HUES64 (cell line): Measurements from ENCODE around the gene TMEM200A.

Experiments
- H3K27ac ChIP-seq: 2 replicates; pipeline ENCODE4 v1.7.0; 2013; ENCODE audit warnings: low read depth, low read length, inconsistent platforms
- H3K27me3 ChIP-seq: 2 replicates; pipeline ENCODE4 v1.6.1; 2013; ENCODE audit warnings: mild to moderate bottlenecking, low read length; ENCODE audit not compliant: insufficient read depth
- H3K36me3 ChIP-seq: 2 replicates; pipeline ENCODE4 v1.6.1; 2013; ENCODE audit warnings: mild to moderate bottlenecking, low read length; ENCODE audit not compliant: insufficient read depth
- H3K4me1 ChIP-seq: 2 replicates; pipeline ENCODE4 v1.6.1; 2013; ENCODE audit warnings: mild to moderate bottlenecking, low read length, moderate library complexity; ENCODE audit not compliant: insufficient read depth
- H3K4me3 ChIP-seq: 2 replicates; pipeline ENCODE4 v1.5.1; 2013; ENCODE audit warnings: mild to moderate bottlenecking, low read length, moderate library complexity
- H3K9ac ChIP-seq: 2 replicates; pipeline ENCODE4 v1.6.1; 2013; ENCODE audit warnings: mild to moderate bottlenecking, low read depth, low read length
- H3K9me3 ChIP-seq: 2 replicates; pipeline ENCODE4 v1.6.1; 2013; ENCODE audit warnings: low read depth, low read length; ENCODE audit not compliant: insufficient read depth
- WGBS: fragments of 150-250, 120-280 bp; methylation state at CpG from one replicate; pipeline ENCODE4 v1.1.7; 2013; ENCODE audit warnings: missing lambda C conversion rate; 5-methylcytosine and 5-hydroxymethylcytosine counted together

The TMEM200A gene

DNA sequence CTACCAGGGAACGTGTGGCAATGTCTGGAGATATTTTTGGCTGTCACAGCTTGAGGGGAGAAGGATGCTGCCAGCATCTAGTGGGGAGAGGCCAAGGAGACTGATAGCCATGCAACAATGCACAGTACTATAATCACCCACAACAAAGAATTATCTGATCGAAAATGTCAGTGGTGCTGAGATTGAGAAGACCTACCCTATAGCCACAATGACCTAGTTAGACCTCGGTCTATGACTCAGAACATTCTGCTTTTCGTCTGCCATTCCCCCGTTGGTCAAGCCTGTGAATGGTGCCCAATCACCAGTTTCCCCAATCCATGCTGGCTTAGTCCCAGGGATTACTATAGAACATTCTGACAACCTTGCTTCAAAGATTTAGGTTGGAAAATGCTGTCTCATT, 93.5 kb downstream of the TMEM200A start:
- no peaks in the 10 kb centered on the region for H3K4me1 ChIP-seq
- H3K9ac ChIP-seq = no peak overlapping the region
- H3K9me3 ChIP-seq = no peaks in the 10 kb centered on the region
- H3K27me3 ChIP-seq = no peaks in the 10 kb centered on the region
- no peak overlapping the region for H3K4me3 ChIP-seq
- H3K36me3 ChIP-seq = no peaks in the 10 kb centered on the region
- no peak overlapping the region for H3K27ac ChIP-seq
- WGBS = 91% methylated on average over 5 of the region's 5 CpGs

DNA sequence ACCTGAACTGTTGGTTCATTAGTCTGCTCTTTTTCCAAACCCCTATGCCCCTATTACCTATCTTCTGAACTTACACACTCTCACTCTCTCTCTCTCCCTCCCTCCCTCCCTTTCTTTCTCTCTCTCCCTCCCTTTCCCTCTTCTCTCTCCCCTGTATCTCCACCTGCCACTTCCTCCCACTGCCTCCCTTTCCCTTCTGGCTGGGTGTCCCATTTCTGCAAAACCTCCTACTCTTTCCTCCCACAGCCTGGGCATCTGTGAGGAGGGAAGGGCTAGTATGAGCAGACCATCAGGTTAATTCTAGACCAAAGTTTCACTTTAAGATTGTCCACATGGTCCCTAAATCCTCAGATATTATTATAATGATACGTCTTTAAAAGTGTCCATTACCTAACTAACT, 95.1 kb downstream of the TMEM200A start:
- no peak overlapping the region for H3K4me3 ChIP-seq
- no peaks in the 10 kb centered on the region for H3K9me3 ChIP-seq
- WGBS = no CpG with 5 or more reads among the region's 1 CpG
- no peaks in the 10 kb centered on the region for H3K27me3 ChIP-seq
- no peaks in the 10 kb centered on the region for H3K4me1 ChIP-seq
- H3K36me3 ChIP-seq = no peaks in the 10 kb centered on the region
- H3K27ac ChIP-seq = no peak overlapping the region
- no peak overlapping the region for H3K9ac ChIP-seq

DNA sequence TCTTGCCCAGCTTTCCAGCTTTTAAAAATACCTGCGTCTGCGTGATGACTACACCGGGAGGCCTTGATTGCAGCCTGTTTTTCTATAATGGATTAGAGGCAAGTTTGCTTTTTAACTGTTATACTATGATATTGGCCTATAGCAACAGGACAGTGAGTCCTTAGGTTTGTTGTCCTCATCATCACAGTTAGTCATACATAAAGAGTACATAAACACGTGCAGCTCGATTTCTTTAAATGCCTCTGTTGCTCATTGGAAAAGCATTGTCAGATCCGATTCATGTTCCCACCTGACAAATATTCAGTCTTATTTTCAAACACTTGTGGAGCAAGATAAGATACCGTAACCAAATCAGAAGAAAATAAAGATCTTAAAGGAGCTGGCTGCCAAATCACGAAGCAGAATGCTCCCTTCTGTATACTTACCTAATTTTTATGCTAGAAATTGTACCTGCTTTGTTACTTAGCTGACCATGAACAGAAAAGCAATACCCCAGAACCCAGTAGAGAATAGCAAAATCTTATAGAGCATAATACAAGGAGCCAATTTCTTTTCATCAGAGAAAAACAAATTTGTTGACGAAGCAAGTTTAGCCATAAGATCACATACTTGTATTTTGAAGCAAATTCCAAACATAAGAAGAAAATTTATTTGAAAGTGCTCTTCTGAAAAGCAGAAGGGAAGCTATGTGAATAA, 100.4 kb downstream of the TMEM200A start:
- WGBS = 96% methylated on average over 9 of the region's 9 CpGs
- no peak overlapping the region for H3K27ac ChIP-seq
- H3K27me3 ChIP-seq = no peaks in the 10 kb centered on the region

DNA sequence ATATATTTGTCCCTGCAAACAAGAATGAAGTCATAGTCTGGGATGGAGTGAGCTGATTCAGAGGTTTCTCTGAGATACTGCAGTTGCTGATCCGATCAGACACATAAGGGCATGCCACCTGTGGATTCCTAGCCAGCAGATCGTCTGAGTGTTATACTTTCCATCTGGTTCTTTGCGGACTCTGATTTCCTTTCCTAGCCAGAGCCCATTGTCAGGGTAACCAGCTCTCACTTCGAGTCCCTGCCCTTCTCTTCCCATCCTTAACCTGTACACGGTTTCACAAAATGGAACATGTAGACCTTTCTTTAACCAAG, 100.9 kb downstream of the TMEM200A start:
- no peaks in the 10 kb centered on the region for H3K36me3 ChIP-seq
- no peaks in the 10 kb centered on the region for H3K27me3 ChIP-seq
- no peaks in the 10 kb centered on the region for H3K9me3 ChIP-seq
- no peak overlapping the region for H3K9ac ChIP-seq
- no peak overlapping the region for H3K27ac ChIP-seq
- WGBS = 78% methylated on average over 5 of the region's 5 CpGs
- H3K4me1 ChIP-seq = 0 out of 2 replicates have a peak, but pooled peaks cover 8% of the 10 kb centered on the region
- no peak overlapping the region for H3K4me3 ChIP-seq

More for the DNA sequence above, 100.4 kb downstream of the TMEM200A start:
- H3K9me3 ChIP-seq = no peaks in the 10 kb centered on the region
- H3K9ac ChIP-seq = no peak overlapping the region
- H3K4me3 ChIP-seq = no peak overlapping the region
- 0 out of 2 replicates have a peak, but pooled peaks cover 8% of the 10 kb centered on the region for H3K4me1 ChIP-seq
- H3K36me3 ChIP-seq = no peaks in the 10 kb centered on the region

DNA sequence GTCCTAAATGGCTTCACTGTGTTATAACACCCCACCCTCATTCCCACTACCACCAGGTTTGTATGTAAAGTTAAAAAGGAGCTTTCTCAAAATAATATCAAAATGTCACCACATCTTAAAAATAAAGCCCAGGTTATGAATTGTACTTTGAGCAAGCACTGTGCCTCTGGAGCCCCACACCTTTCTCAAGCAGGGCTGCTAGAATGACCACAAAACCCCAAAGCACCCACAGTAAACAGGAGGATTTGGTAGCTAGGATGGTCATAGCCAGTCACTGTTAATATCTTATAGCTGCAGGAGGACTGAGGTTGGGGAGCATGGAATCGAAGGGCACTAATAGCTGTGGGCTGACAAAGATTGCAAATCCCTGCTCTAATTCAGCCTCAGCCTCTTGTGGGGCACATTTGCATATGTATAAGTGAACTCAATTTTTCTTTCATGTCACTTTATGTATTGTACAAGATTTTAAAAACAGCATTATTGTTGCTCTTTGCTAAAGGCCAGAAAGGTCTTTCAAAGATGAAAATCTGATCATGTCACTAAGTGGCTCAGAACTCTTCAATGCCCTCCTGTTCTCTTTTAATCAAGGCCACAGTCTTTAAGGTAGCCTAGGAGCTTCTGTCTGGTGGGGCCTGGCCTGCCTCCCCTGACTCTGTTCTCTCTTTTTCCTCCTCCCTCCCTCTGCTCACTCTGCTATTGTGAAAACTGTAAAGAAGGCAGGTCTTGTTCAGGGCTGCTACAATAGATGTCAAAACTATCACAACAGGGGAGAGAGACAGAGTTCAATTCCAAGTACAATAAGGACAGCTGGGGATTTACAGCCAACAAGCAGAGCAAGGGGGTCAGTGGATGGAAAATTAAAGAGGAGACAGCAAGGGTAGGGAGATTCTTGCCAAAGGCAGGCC, 101.6 kb downstream of the TMEM200A start:
- 100% methylated on average over 1 of the region's 1 CpG for WGBS
- Histone ChIP-seq H3K4me1 (0 out of 2 replicates have a peak, but pooled peaks cover 8% of the 10 kb centered on the region), H3K4me3 (no peak overlapping the region), H3K36me3 (no peaks in the 10 kb centered on the region), H3K9ac (no peak overlapping the region), H3K27ac (no peak overlapping the region), H3K27me3 (no peaks in the 10 kb centered on the region), H3K9me3 (no peaks in the 10 kb centered on the region)

DNA sequence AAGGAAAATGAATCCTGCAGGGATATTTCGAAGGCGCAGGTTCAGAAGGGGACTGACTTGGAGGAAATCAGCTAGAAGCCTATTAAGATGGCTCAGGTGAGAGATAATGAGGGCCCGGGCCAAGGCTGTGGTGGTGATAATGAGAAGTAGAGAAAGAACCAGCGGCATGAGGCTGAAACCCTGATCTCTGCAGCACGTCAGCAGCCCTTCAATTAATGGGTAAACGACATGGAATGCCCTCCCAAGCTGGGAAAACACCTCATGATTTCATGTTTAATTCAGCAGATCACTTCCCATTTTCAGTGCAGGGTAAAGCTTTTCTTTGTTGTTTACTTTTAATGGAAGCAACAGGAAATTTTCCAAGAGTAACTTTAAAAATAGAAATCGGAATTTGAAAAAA, 104.9 kb downstream of the TMEM200A start:
- no peaks in the 10 kb centered on the region for H3K27me3 ChIP-seq
- no peaks in the 10 kb centered on the region for H3K36me3 ChIP-seq
- H3K9ac ChIP-seq = no peak overlapping the region
- H3K27ac ChIP-seq = no peak overlapping the region
- H3K4me3 ChIP-seq = no peak overlapping the region
- 0 out of 2 replicates have a peak, but pooled peaks cover 8% of the 10 kb centered on the region for H3K4me1 ChIP-seq
- 88% methylated on average over 7 of the region's 7 CpGs for WGBS
- H3K9me3 ChIP-seq = peaks cover 8% of the 10 kb centered on the region

GRCh38 chr6:130473886-130474285, 108.1 kb downstream of the TMEM200A start:
- H3K36me3 ChIP-seq = no peaks in the 10 kb centered on the region
- H3K9me3 ChIP-seq = peaks cover 8% of the 10 kb centered on the region
- H3K4me1 ChIP-seq = no peaks in the 10 kb centered on the region
- H3K9ac ChIP-seq = no peak overlapping the region
- H3K4me3 ChIP-seq = no peak overlapping the region
- no peaks in the 10 kb centered on the region for H3K27me3 ChIP-seq
- H3K27ac ChIP-seq = no peak overlapping the region
- 87% methylated on average over 4 of the region's 5 CpGs for WGBS

DNA sequence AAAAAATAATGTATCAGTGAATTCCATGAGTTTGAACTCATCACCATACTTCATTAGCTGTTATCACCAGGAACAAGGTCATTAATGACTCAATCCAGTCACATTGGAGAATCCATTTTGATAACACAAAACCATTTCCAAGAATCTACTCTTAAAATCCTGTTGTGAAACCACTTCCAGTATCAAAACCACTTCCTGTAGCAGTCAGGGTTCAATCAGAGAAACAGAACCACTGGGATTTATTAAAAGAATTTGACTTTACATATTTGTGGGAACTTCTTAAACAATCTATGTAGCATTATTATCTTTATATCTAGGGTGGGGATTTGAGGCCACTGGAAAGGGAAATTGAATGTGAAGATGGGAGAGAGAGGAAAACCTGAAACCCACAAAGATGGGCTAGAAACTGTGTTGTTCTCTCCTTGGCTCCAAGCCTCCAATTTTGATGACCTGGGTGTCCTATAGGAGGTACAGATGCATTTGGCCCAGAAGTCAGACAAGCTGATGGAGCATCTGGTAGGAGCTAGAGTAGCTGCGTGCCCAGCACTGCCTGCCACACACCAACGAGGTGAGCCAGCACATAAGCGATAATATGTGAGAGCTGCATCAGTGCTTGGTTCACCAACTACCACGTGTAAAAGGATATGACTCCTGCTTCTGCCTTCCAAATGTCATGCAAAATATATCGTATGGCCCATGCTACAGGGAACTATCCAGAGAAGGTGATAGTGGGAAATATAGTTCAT, 117.0 kb downstream of the TMEM200A start:
- H3K27me3 ChIP-seq = no peaks in the 10 kb centered on the region
- no peaks in the 10 kb centered on the region for H3K9me3 ChIP-seq
- H3K4me3 ChIP-seq = no peak overlapping the region
- no peak overlapping the region for H3K9ac ChIP-seq
- H3K36me3 ChIP-seq = no peaks in the 10 kb centered on the region
- WGBS = 89% methylated on average over 5 of the region's 5 CpGs
- no peak overlapping the region for H3K27ac ChIP-seq
- H3K4me1 ChIP-seq = no peaks in the 10 kb centered on the region

DNA sequence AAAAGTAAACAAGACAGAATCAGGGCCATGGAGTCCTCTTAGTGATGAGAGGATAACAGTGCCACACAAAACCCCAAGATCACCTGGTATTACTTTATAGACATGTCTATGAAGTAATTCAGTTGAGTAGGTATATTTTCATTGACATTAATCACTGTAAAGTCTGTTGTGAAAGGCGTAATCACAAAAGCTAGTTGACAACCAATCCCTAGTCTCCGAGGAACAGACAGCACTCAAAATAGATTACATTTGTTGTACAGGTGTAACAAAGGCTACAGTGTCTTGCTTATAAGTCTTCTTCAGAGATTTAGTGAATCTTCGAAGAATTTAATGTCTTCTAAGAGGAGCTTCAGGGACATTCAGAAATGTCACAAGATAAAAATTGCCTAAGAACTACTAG, 120.1 kb downstream of the TMEM200A start:
- no peak overlapping the region for H3K4me3 ChIP-seq
- H3K9ac ChIP-seq = no peak overlapping the region
- H3K36me3 ChIP-seq = no peaks in the 10 kb centered on the region
- 91% methylated on average over 3 of the region's 3 CpGs for WGBS
- no peaks in the 10 kb centered on the region for H3K27me3 ChIP-seq
- H3K9me3 ChIP-seq = no peaks in the 10 kb centered on the region
- H3K27ac ChIP-seq = no peak overlapping the region
- no peaks in the 10 kb centered on the region for H3K4me1 ChIP-seq

DNA sequence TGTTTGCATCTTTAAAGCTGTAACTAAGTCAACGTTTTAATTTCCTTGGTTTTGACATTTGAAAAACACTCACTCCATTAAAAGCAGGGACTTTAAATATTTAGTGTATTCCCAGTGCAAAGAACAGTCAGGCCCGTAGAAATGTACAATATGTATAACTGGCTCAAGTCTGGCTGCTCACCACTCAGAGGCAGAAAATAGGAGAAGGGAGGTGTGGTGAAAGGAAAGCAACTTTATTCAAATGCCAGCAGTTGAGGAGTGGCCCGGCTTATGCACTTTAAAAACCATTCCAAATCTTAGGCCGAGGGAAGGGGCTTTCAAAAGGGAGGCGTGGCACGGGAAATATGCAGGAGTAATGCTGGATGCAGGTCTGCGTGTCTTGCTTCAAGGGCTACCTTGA, 120.6 kb downstream of the TMEM200A start:
- Histone ChIP-seq H3K9ac (no peak overlapping the region), H3K27ac (no peak overlapping the region), H3K27me3 (no peaks in the 10 kb centered on the region), H3K9me3 (no peaks in the 10 kb centered on the region), H3K4me1 (no peaks in the 10 kb centered on the region), H3K36me3 (no peaks in the 10 kb centered on the region), H3K4me3 (no peak overlapping the region)
- 92% methylated on average over 7 of the region's 7 CpGs for WGBS

DNA sequence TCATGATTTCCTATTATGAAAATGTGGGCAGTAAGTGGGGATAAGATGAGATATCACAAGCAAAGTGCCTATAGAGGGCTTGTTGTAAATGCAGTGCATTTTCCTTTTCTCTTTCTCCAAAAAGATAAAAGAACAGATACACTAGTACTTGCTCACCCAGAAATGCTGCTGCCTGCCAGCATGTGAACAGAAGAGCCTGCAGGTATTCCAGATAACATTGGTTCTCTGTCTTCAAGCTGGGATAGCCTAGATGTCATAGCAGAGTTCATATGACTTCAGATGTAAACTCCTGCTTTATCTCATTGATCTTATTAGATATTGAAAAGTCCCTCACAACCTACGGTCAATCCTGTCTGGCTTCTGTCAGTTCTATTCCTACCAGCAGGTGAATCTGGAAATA, 123.7 kb downstream of the TMEM200A start:
- H3K27me3 ChIP-seq = no peaks in the 10 kb centered on the region
- no peak overlapping the region for H3K4me3 ChIP-seq
- no peaks in the 10 kb centered on the region for H3K9me3 ChIP-seq
- H3K4me1 ChIP-seq = no peaks in the 10 kb centered on the region
- no peak overlapping the region for H3K9ac ChIP-seq
- no peaks in the 10 kb centered on the region for H3K36me3 ChIP-seq
- WGBS = 92% methylated on average over 1 of the region's 1 CpG
- no peak overlapping the region for H3K27ac ChIP-seq
